ENCODE measurements around the gene MRGPRE. TPM values are rescaled to one million over a fixed set of nuclear protein-coding genes. Genes with fewer than 3 reads are reported as not detected.

Gene MRGPRE
- total RNA-seq, 6 donors from 2014 or later, result 0.26 TPM; not detected in 5

DNA sequence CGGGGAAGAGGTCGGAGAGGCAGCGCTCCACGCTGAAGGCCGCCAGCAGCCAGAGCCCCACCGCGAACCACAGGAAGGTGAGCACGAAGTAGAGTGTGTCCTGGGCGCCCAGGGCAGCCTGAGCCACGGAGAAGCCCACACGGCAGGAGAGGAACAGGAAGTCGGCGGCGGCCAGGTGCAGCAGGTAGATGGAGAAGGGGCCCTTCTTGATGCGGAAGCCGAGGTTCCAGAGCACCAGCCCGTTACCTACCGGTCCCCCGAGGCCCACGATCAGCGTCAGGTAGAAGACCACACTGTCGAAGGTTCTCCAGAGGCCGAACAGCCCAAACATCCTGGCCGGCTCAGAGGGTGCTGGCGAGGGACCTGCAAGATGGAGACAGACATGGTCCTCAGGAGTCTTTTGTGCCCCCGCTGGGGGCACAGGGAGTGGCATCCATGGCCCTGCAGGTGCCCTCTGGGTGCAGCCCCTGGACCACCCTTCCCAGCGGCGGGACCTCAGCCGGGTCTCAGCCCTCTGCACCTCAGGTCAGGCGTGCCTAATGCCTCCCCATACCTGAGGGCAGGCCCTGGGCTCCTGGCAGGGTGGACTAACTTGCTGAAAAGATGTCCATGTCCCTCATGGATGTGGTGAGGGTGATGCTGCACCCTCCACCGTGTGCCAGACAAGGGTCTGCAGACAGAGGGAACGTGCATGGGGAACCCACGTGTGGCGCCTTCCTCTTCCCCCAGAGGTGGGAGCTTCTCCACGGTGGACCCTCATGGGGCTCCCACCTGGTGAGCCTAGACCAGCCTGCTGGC, 13.5 kb downstream of the MRGPRE start, which contains the start of gene MRGPRG:
Gene MRGPRG, minus strand, starts transcription at position 331 of the 798 bp plus-strand sequence. Its CDS starts 0 bp downstream, at position 331.
- ATAC-seq (ENCODE audit: low FRiP score in 2 of 2) (no peak), DNase-seq (peak in 1 of 2 donors; percentile 18)
- Histone ChIP-seq H3K27me3 (peaks cover 0 to 6% (median 0%) of the 10 kb centered on the region in 4 donors), H3K9me3 (no peaks in the 10 kb centered on the region), H3K27ac (no peak within 1 kb of the TSS), H3K4me1 (peaks cover 0 to 17% (median 3%) of the 10 kb centered on the region in 4 donors), H3K4me3 (no peak within 1 kb of the TSS), H3K36me3 (no peaks in the 10 kb centered on the region)
- 83 to 95% methylated on average over 23 to 34 of the region's 35 CpGs for WGBS, 2 donors
- TF ChIP-seq EP300 (IDR thresholded peaks at IDR 0.05) (no peak), POLR2AphosphoS5 (IDR thresholded peaks at IDR 0.05) (no peak), POLR2A (IDR thresholded peaks at IDR 0.05) (no peak)
- TF ChIP-seq, protein P1, sequence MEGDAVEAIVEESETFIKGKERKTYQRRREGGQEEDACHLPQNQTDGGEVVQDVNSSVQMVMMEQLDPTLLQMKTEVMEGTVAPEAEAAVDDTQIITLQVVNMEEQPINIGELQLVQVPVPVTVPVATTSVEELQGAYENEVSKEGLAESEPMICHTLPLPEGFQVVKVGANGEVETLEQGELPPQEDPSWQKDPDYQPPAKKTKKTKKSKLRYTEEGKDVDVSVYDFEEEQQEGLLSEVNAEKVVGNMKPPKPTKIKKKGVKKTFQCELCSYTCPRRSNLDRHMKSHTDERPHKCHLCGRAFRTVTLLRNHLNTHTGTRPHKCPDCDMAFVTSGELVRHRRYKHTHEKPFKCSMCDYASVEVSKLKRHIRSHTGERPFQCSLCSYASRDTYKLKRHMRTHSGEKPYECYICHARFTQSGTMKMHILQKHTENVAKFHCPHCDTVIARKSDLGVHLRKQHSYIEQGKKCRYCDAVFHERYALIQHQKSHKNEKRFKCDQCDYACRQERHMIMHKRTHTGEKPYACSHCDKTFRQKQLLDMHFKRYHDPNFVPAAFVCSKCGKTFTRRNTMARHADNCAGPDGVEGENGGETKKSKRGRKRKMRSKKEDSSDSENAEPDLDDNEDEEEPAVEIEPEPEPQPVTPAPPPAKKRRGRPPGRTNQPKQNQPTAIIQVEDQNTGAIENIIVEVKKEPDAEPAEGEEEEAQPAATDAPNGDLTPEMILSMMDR (IDR thresholded peaks at IDR 0.05), result no peak

DNA sequence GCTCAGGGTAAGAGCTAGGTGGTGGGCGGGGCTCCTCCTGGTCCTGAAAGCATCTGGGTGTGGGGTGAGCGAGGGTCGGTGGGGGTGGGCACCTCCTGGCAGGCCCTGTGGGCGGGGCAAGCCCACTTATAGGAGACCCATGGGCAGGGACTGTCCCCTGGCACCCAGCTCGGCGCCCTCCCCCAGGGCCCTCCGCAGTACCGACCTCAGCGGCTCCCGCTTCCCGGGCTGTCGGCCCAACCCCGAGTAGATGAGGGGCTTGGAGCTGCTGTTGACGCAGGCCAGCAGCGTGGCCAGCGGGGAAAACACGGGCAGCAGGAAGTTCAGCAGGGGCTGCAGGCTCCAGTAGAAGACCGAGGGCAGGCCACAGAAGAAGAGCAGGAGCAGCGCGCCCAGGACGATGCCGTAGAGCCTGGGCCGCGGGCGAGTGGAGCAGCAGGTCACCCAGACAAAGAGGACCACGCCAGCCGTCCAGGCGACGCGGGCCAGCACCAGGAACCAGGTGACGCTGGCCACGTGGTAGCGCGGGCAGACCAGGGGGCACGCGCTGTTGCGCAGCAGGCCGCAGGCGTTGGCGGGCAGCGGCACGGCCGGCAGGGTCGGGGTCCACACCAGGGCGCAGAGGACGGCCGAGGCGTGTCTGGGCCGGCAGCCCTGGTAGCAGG, 14.3 kb downstream of the MRGPRE start:
- ATAC-seq (ENCODE audit: low FRiP score in 2 of 2), result no peak
- DNase-seq, result peak in 1 of 2 donors; percentile 17
- Histone ChIP-seq H3K9me3 (no peaks in the 10 kb centered on the region), H3K36me3 (no peaks in the 10 kb centered on the region), H3K27ac (no peak overlapping the region), H3K27me3 (peaks cover 0 to 6% (median 0%) of the 10 kb centered on the region in 4 donors), H3K4me1 (peaks cover 0 to 17% (median 3%) of the 10 kb centered on the region in 4 donors), H3K4me3 (no peak overlapping the region)
- 92 to 93% methylated on average over 36 to 48 of the region's 49 CpGs for WGBS, 2 donors
- no peak for TF ChIP-seq POLR2AphosphoS5 (IDR thresholded peaks at IDR 0.05)
- TF ChIP-seq EP300 (IDR thresholded peaks at IDR 0.05), result no peak

DNA sequence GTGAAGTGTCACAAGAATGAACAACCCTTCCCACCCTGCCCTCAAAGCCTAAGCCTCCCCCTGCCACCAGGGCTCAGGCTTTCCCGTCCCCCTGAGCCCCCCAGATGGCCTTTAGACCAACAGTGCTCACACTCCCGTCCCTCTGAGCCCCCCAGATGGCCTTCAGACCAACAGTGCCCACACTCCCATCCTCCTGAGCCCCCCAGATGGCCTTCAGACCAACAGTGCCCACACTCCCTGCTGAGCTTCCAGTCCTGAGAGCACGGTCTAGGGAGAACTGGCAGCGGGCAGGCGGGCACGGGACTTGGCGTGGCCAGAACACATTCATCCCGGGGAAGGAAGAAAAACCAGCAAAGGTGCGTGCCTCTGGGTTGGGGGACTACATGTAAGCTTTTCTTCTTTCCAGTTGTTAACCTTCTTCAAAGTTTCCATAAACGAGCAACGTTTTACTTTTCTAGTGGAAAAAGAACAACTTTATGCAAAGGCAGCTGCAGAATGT, 16.1 kb downstream of the MRGPRE start:
- peaks cover 0 to 14% (median 3%) of the 10 kb centered on the region in 4 donors for H3K4me1 ChIP-seq
- ATAC-seq (ENCODE audit: low FRiP score in 2 of 2) (no peak), DNase-seq (no peak)
- WGBS, 2 donors, result 77 to 79% methylated on average over 11 of the region's 11 CpGs
- TF ChIP-seq POLR2AphosphoS5 (IDR thresholded peaks at IDR 0.05) (no peak), EP300 (IDR thresholded peaks at IDR 0.05) (no peak), POLR2A (IDR thresholded peaks at IDR 0.05) (no peak)
- TF ChIP-seq, protein P1 (IDR thresholded peaks at IDR 0.05), result no peak
- H3K4me3 ChIP-seq, result no peak overlapping the region
- no peak overlapping the region for H3K27ac ChIP-seq
- peaks cover 0 to 4% (median 0%) of the 10 kb centered on the region in 4 donors for H3K9me3 ChIP-seq
- no peaks in the 10 kb centered on the region for H3K36me3 ChIP-seq
- peaks cover 0 to 6% (median 0%) of the 10 kb centered on the region in 4 donors for H3K27me3 ChIP-seq

DNA sequence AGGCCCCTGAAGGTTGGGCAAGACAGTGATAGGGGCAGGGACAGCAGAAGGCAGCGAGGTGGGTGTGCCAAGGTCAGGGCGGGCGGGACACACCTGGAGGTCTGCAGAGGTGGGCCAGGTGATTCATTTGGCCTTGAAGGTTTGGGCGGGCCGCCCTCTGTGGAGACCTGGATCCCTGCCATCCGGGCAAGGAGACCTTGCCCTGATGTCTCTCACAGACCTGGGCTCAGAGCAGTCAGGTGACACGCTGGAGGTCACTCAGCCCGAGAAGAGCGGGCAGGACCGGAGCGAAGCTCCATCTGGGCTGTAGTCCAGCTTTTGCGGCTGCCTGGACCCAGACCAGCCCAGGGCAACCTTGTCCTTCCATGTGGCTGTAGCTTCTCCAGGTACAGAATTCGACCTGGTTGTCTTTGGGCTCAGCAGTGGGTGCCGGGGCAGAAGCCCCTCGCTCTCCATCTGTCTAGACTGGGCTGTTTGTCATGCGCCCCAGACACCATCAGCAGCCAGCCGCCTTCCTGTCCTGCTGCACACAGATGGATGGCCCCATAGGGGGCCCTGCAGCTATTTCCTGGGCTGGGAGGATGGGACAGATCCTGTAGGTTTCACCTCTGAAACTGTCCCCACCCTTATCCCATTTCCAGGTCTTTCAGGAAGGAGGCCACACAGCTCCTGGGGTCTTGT, 16.7 kb downstream of the MRGPRE start:
- Histone ChIP-seq H3K4me1 (peaks cover 0 to 8% (median 0%) of the 10 kb centered on the region in 4 donors), H3K27ac (no peak overlapping the region), H3K9me3 (peaks cover 0 to 4% (median under 1%) of the 10 kb centered on the region in 4 donors), H3K27me3 (peaks cover 0 to 6% (median 0%) of the 10 kb centered on the region in 4 donors), H3K36me3 (no peaks in the 10 kb centered on the region), H3K4me3 (no peak overlapping the region)
- TF ChIP-seq, protein P1 (IDR thresholded peaks at IDR 0.05), result no peak
- no peak for TF ChIP-seq POLR2AphosphoS5 (IDR thresholded peaks at IDR 0.05)
- no peak for TF ChIP-seq EP300 (IDR thresholded peaks at IDR 0.05)
- no peak for TF ChIP-seq POLR2A (IDR thresholded peaks at IDR 0.05)
- no peak for ATAC-seq (ENCODE audit: low FRiP score in 2 of 2)
- DNase-seq, result no peak
- 60 to 72% methylated on average over 6 to 17 of the region's 17 CpGs for WGBS, 2 donors

DNA sequence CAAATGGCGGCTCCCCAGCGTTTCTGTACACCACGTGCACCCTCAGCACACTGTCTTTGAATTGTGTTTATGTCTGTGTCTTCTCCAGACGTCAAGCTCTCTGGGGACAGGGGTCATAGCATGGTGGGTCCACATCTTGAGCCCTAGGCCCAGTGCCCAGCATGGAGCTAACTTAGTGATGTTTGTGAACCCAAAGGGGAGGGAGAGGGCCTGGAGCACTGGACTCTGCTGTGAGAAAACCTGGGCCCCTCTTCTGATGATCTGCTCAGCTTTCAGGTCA, 17.9 kb downstream of the MRGPRE start:
- Histone ChIP-seq H3K4me3 (no peak overlapping the region), H3K9me3 (peaks cover 0 to 4% (median 2%) of the 10 kb centered on the region in 4 donors), H3K4me1 (peaks cover 0 to 7% (median 0%) of the 10 kb centered on the region in 4 donors), H3K27ac (no peak overlapping the region), H3K36me3 (no peaks in the 10 kb centered on the region), H3K27me3 (peaks cover 0 to 6% (median 0%) of the 10 kb centered on the region in 4 donors)
- DNase-seq, result no peak
- no peak for ATAC-seq (ENCODE audit: low FRiP score in 2 of 2)
- WGBS, 2 donors, result 93% methylated on average over 4 of the region's 4 CpGs; no CpG with 5 or more reads in 1 of the 2 donors
- TF ChIP-seq POLR2A (IDR thresholded peaks at IDR 0.05), result no peak
- no peak for TF ChIP-seq EP300 (IDR thresholded peaks at IDR 0.05)
- TF ChIP-seq POLR2AphosphoS5 (IDR thresholded peaks at IDR 0.05), result no peak
- TF ChIP-seq, protein P1 (IDR thresholded peaks at IDR 0.05), result no peak

Data from upper lobe of left lung (tissue), 6 donors.